ENCODE measurements around the gene SIAH3. TPM values are rescaled to one million over a fixed set of nuclear protein-coding genes. Genes with fewer than 3 reads are reported as not detected.
"Not testable (repeated sequence)": the region's sequence is repeated elsewhere in the genome, so short reads cannot be mapped to it uniquely, and the experiment has no call there.

The SIAH3 gene
- total RNA-seq, 5 donors from 2014 or later (not counting 1 experiment from before 2014, with no cell fraction given): 0.19 to 4.8 (median 2.4) TPM

GRCh38 chr13:45871201-45871600, 19.6 kb upstream of the SIAH3 start:
- H3K27ac ChIP-seq (ENCODE audit: low read length); ATAC-seq (replicated peaks in 1 of 4); H3K36me3 ChIP-seq (ENCODE audit: control insufficient read depth in 2 of 2, extremely low read depth in 1 of 2, insufficient read depth in 1 of 2, low read length in 1 of 2); H3K27me3 Mint-ChIP-seq; H3K4me3 ChIP-seq (ENCODE audit: control insufficient read depth in 1 of 2, extremely low read depth in 1 of 2, low read length in 1 of 2); CTCF ChIA-PET; H3K4me1 Mint-ChIP-seq; H3K27me3 ChIP-seq (replicated peaks in 1 of 2; ENCODE audit: control insufficient read depth in 2 of 2, extremely low read depth in 1 of 2, insufficient read depth in 2 of 2, low read length in 1 of 2); H3K4me1 ChIP-seq (ENCODE audit: control insufficient read depth in 1 of 2, extremely low read depth in 1 of 2, insufficient read depth in 2 of 2, low read length in 2 of 2); DNase-seq; H3K9me3 ChIP-seq; H3K36me3 Mint-ChIP-seq; H3K4me3 Mint-ChIP-seq; H3K27ac Mint-ChIP-seq; H3K9me3 Mint-ChIP-seq: not testable (repeated sequence)
- POLR2A ChIA-PET: interaction anchor here in 1 of 2 donors (0.7 kb wide), 1 partner anchor 30 kb away, joined by 6 read pairs; no protein-coding TSS in a partner anchor
- WGBS (ENCODE audit: insufficient coverage): 77% methylated on average over 5 of the region's 6 CpGs

GRCh38 chr13:45870232-45870631, 18.7 kb upstream of the SIAH3 start:
- ATAC-seq (replicated peaks in 1 of 4) (no peak), DNase-seq (no peak)
- Mint-ChIP-seq H3K27me3 (peaks cover 0 to 4% of the 10 kb centered on the region in 2 donors), H3K4me3 (no peak overlapping the region), H3K27ac (no peak overlapping the region), H3K4me1 (no peaks in the 10 kb centered on the region), H3K36me3 (no peaks in the 10 kb centered on the region), H3K9me3 (no peaks in the 10 kb centered on the region)
- CTCF ChIA-PET: no interaction called here
- 67% methylated on average over 1 of the region's 10 CpGs for WGBS (ENCODE audit: insufficient coverage)
- H3K4me3 ChIP-seq (ENCODE audit: control insufficient read depth in 1 of 2, extremely low read depth in 1 of 2, low read length in 1 of 2): no peak overlapping the region
- no peaks in the 10 kb centered on the region for H3K36me3 ChIP-seq (ENCODE audit: control insufficient read depth in 2 of 2, extremely low read depth in 1 of 2, insufficient read depth in 1 of 2, low read length in 1 of 2)
- peaks cover 0 to 4% of the 10 kb centered on the region in 2 experiments for H3K27me3 ChIP-seq (replicated peaks in 1 of 2; ENCODE audit: control insufficient read depth in 2 of 2, extremely low read depth in 1 of 2, insufficient read depth in 2 of 2, low read length in 1 of 2)
- no peak overlapping the region for H3K27ac ChIP-seq (ENCODE audit: low read length)
- H3K9me3 ChIP-seq: no peaks in the 10 kb centered on the region
- POLR2A ChIA-PET: no interaction called here
- no peaks in the 10 kb centered on the region for H3K4me1 ChIP-seq (ENCODE audit: control insufficient read depth in 1 of 2, extremely low read depth in 1 of 2, insufficient read depth in 2 of 2, low read length in 2 of 2)

- peaks cover 0 to 5% of the 10 kb centered on the region in 2 experiments for H3K27me3 ChIP-seq (replicated peaks in 1 of 2; ENCODE audit: control insufficient read depth in 2 of 2, extremely low read depth in 1 of 2, insufficient read depth in 2 of 2, low read length in 1 of 2)
- ChIA-PET CTCF (no interaction called here), POLR2A (no interaction called here)
- ATAC-seq (replicated peaks in 1 of 4): no peak
- H3K27ac ChIP-seq (ENCODE audit: low read length): no peak overlapping the region
- no peak for DNase-seq
- H3K4me1 Mint-ChIP-seq: no peaks in the 10 kb centered on the region
- H3K4me1 ChIP-seq (ENCODE audit: control insufficient read depth in 1 of 2, extremely low read depth in 1 of 2, insufficient read depth in 2 of 2, low read length in 2 of 2): peaks cover 0 to 2% of the 10 kb centered on the region in 2 experiments
- no peaks in the 10 kb centered on the region for H3K36me3 Mint-ChIP-seq
- H3K4me3 Mint-ChIP-seq: no peak overlapping the region
- no peaks in the 10 kb centered on the region for H3K9me3 Mint-ChIP-seq
- H3K36me3 ChIP-seq (ENCODE audit: control insufficient read depth in 2 of 2, extremely low read depth in 1 of 2, insufficient read depth in 1 of 2, low read length in 1 of 2): no peaks in the 10 kb centered on the region
- no peak overlapping the region for H3K4me3 ChIP-seq (ENCODE audit: control insufficient read depth in 1 of 2, extremely low read depth in 1 of 2, low read length in 1 of 2)
- WGBS (ENCODE audit: insufficient coverage): 100% methylated on average over 1 of the region's 2 CpGs
- peaks cover 6 to 10% of the 10 kb centered on the region in 2 donors for H3K27me3 Mint-ChIP-seq
- H3K9me3 ChIP-seq: no peaks in the 10 kb centered on the region
- H3K27ac Mint-ChIP-seq: no peak overlapping the region
Measured at GRCh38 chr13:45865414-45865813, 13.9 kb upstream of the SIAH3 start.

- Histone ChIP-seq H3K36me3 (ENCODE audit: control insufficient read depth in 2 of 2, extremely low read depth in 1 of 2, insufficient read depth in 1 of 2, low read length in 1 of 2) (no peaks in the 10 kb centered on the region), H3K27ac (ENCODE audit: low read length) (no peak overlapping the region), H3K27me3 (replicated peaks in 1 of 2; ENCODE audit: control insufficient read depth in 2 of 2, extremely low read depth in 1 of 2, insufficient read depth in 2 of 2, low read length in 1 of 2) (peaks cover 0 to 3% of the 10 kb centered on the region in 2 experiments), H3K9me3 (no peaks in the 10 kb centered on the region), H3K4me1 (ENCODE audit: control insufficient read depth in 1 of 2, extremely low read depth in 1 of 2, insufficient read depth in 2 of 2, low read length in 2 of 2) (peaks cover 0 to 2% of the 10 kb centered on the region in 2 experiments), H3K4me3 (ENCODE audit: control insufficient read depth in 1 of 2, extremely low read depth in 1 of 2, low read length in 1 of 2) (no peak overlapping the region)
- no peaks in the 10 kb centered on the region for H3K36me3 Mint-ChIP-seq
- POLR2A ChIA-PET: no interaction called here
- H3K4me3 Mint-ChIP-seq: no peak overlapping the region
- H3K27me3 Mint-ChIP-seq: peaks cover 7 to 10% of the 10 kb centered on the region in 2 donors
- no peak overlapping the region for H3K27ac Mint-ChIP-seq
- H3K4me1 Mint-ChIP-seq: no peaks in the 10 kb centered on the region
- 81% methylated on average over 4 of the region's 10 CpGs for WGBS (ENCODE audit: insufficient coverage)
- DNase-seq: no peak
- H3K9me3 Mint-ChIP-seq: no peaks in the 10 kb centered on the region
- ATAC-seq (replicated peaks in 1 of 4): no peak
- CTCF ChIA-PET: interaction anchor here in 1 of 2 donors (0.6 kb wide), 1 partner anchor 961 kb away, joined by 3 read pairs; no protein-coding TSS in a partner anchor
Measured at GRCh38 chr13:45863709-45864590, 12.4 kb upstream of the SIAH3 start.

GRCh38 chr13:45861322-45861721, 9.8 kb upstream of the SIAH3 start:
- no peaks in the 10 kb centered on the region for H3K9me3 ChIP-seq
- Mint-ChIP-seq H3K27me3 (peaks cover 7 to 10% of the 10 kb centered on the region in 2 donors), H3K27ac (no peak overlapping the region), H3K9me3 (no peaks in the 10 kb centered on the region), H3K4me1 (no peaks in the 10 kb centered on the region), H3K36me3 (no peaks in the 10 kb centered on the region), H3K4me3 (no peak overlapping the region)
- CTCF ChIA-PET: no interaction called here
- H3K27me3 ChIP-seq (replicated peaks in 1 of 2; ENCODE audit: control insufficient read depth in 2 of 2, extremely low read depth in 1 of 2, insufficient read depth in 2 of 2, low read length in 1 of 2): peaks cover 0 to 3% of the 10 kb centered on the region in 2 experiments
- H3K27ac ChIP-seq (ENCODE audit: low read length): no peak overlapping the region
- no peaks in the 10 kb centered on the region for H3K36me3 ChIP-seq (ENCODE audit: control insufficient read depth in 2 of 2, extremely low read depth in 1 of 2, insufficient read depth in 1 of 2, low read length in 1 of 2)
- H3K4me3 ChIP-seq (ENCODE audit: control insufficient read depth in 1 of 2, extremely low read depth in 1 of 2, low read length in 1 of 2): no peak overlapping the region
- ATAC-seq (replicated peaks in 1 of 4) (no peak), DNase-seq (no peak)
- POLR2A ChIA-PET: no interaction called here
- peaks cover 0 to 2% of the 10 kb centered on the region in 2 experiments for H3K4me1 ChIP-seq (ENCODE audit: control insufficient read depth in 1 of 2, extremely low read depth in 1 of 2, insufficient read depth in 2 of 2, low read length in 2 of 2)

- Histone ChIP-seq H3K27me3 (replicated peaks in 1 of 2; ENCODE audit: control insufficient read depth in 2 of 2, extremely low read depth in 1 of 2, insufficient read depth in 2 of 2, low read length in 1 of 2) (peaks cover 0 to 3% of the 10 kb centered on the region in 2 experiments), H3K27ac (ENCODE audit: low read length) (no peak overlapping the region), H3K36me3 (ENCODE audit: control insufficient read depth in 2 of 2, extremely low read depth in 1 of 2, insufficient read depth in 1 of 2, low read length in 1 of 2) (no peaks in the 10 kb centered on the region), H3K9me3 (no peaks in the 10 kb centered on the region), H3K4me3 (ENCODE audit: control insufficient read depth in 1 of 2, extremely low read depth in 1 of 2, low read length in 1 of 2) (no peak overlapping the region), H3K4me1 (ENCODE audit: control insufficient read depth in 1 of 2, extremely low read depth in 1 of 2, insufficient read depth in 2 of 2, low read length in 2 of 2) (peaks cover 0 to 2% of the 10 kb centered on the region in 2 experiments)
- DNase-seq: no peak
- Mint-ChIP-seq H3K36me3 (no peaks in the 10 kb centered on the region), H3K27me3 (peaks cover 6 to 7% of the 10 kb centered on the region in 2 donors), H3K4me3 (no peak overlapping the region), H3K9me3 (no peaks in the 10 kb centered on the region), H3K4me1 (no peaks in the 10 kb centered on the region), H3K27ac (no peak overlapping the region)
- CTCF ChIA-PET: no interaction called here
- no CpG with 5 or more reads among the region's 5 CpGs for WGBS (ENCODE audit: insufficient coverage)
- POLR2A ChIA-PET: interaction anchor here in 1 of 2 donors (0.6 kb wide), 1 partner anchor 98 kb away, joined by 3 read pairs; no protein-coding TSS in a partner anchor
- ATAC-seq (replicated peaks in 1 of 4): no peak
Measured at GRCh38 chr13:45860240-45860639, 8.7 kb upstream of the SIAH3 start.
